IgD-negative memory B cell (primary cell): Measurements from ENCODE around the gene FCSK. TPM values are rescaled to one million over a fixed set of nuclear protein-coding genes. Genes with fewer than 3 reads are reported as not detected.
A peak's percentile ranks its signal among the peaks of the same experiment; 100 is the strongest.
"Not testable (repeated sequence)": the region's sequence is repeated elsewhere in the genome, so short reads cannot be mapped to it uniquely, and the experiment has no call there.

ENCODE experiments used
- H3K27ac Mint-ChIP-seq, 3 donors: one replicate each; pipeline ENCODE4 v1.8.0; 2020 to 2022; ENCODE audit warnings: mild to moderate bottlenecking in 3 of 3, mixed read lengths in 3 of 3, moderate library complexity in 1 of 3
- H3K27me3 Mint-ChIP-seq: one replicate; pipeline ENCODE4 v1.8.0; 2021; ENCODE audit warnings: mixed read lengths
- H3K36me3 Mint-ChIP-seq: one replicate; pipeline ENCODE4 v1.8.0; 2020; ENCODE audit warnings: mild to moderate bottlenecking, mixed read lengths
- H3K4me1 Mint-ChIP-seq, 3 donors: one replicate each; pipeline ENCODE4 v1.8.0; 2020 to 2022; ENCODE audit warnings: mixed read lengths in 3 of 3, mild to moderate bottlenecking in 1 of 3
- H3K4me3 Mint-ChIP-seq, 4 donors: one replicate each; pipeline ENCODE4 v1.8.0; 2020 to 2022; ENCODE audit warnings: mild to moderate bottlenecking in 4 of 4, mixed read lengths in 4 of 4, moderate library complexity in 3 of 4
- H3K9me3 Mint-ChIP-seq, 3 donors: one replicate each; pipeline ENCODE4 v1.8.0; 2020 to 2021; ENCODE audit warnings: mixed read lengths in 3 of 3, mild to moderate bottlenecking in 1 of 3
- polyA plus RNA-seq: library from polyadenylated mRNA; unstranded; fragments of 300-500 nt; fragmentation: Illumina TruSeq; gene quantifications from one replicate; pipeline ENCODE4 v1.2.3, GENCODE V29; 2021

The FCSK gene
- polyA plus RNA-seq, 1 donor from 2014 or later, result 4.6 TPM

GRCh38 chr16:70495425-70496182 lies 41.2 kb downstream of the FCSK start:
- Mint-ChIP-seq H3K4me1 (peaks cover 0 to 5% (median 0%) of the 10 kb centered on the region in 3 donors), H3K27me3 (no peaks in the 10 kb centered on the region), H3K4me3 (no peak overlapping the region), H3K27ac (no peak overlapping the region), H3K9me3 (no peaks in the 10 kb centered on the region), H3K36me3 (peaks cover 2% of the 10 kb centered on the region)

- no peaks in the 10 kb centered on the region for H3K27me3 Mint-ChIP-seq
Observed at GRCh38 chr16:70496513-70496912, 42.1 kb downstream of the FCSK start.

GRCh38 chr16:70508752-70509151 lies 54.4 kb downstream of the FCSK start:
- Mint-ChIP-seq H3K4me1 (peaks cover 6 to 10% (median 6%) of the 10 kb centered on the region in 3 donors), H3K36me3 (peaks cover 16% of the 10 kb centered on the region), H3K4me3 (peak overlapping the region in 1 of 4 donors; percentile 35), H3K27ac (peak overlapping the region in 2 of 3 donors; percentile 6 to 92), H3K9me3 (no peaks in the 10 kb centered on the region), H3K27me3 (no peaks in the 10 kb centered on the region)

More at GRCh38 chr16:70496513-70496912, 42.1 kb downstream of the FCSK start:
- Mint-ChIP-seq H3K9me3 (no peaks in the 10 kb centered on the region), H3K27ac (no peak overlapping the region), H3K36me3 (peaks cover 2% of the 10 kb centered on the region), H3K4me3 (no peak overlapping the region), H3K4me1 (peaks cover 0 to 5% (median 0%) of the 10 kb centered on the region in 3 donors)

GRCh38 chr16:70510216-70510615 lies 55.8 kb downstream of the FCSK start:
- H3K27me3 Mint-ChIP-seq, result no peaks in the 10 kb centered on the region
- no peak overlapping the region for H3K27ac Mint-ChIP-seq
- no peak overlapping the region for H3K4me3 Mint-ChIP-seq
- H3K4me1 Mint-ChIP-seq, result peaks cover 6 to 10% (median 6%) of the 10 kb centered on the region in 3 donors
- no peaks in the 10 kb centered on the region for H3K9me3 Mint-ChIP-seq
- peaks cover 17% of the 10 kb centered on the region for H3K36me3 Mint-ChIP-seq

DNA sequence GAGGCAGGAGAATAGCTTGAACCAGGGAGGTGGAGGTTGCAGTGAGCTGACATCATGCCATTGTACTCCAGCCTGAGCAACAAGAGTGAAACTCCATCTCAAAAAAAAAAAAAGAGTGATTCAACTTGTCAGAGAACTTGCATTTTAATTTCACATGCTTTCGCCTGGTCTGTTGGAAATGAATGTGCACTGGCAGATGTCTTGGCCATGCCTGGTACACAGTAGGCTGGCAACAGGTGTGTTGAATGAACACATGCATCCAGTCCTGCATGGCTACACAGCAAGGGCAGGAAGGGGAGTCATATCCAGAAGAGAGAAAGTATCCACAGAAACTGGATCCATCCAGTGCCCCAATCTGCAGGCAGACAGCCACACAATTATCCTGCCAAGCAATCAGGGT lies 57.4 kb downstream of the FCSK start:
- Mint-ChIP-seq H3K27ac (no peak overlapping the region), H3K27me3 (no peaks in the 10 kb centered on the region), H3K9me3 (no peaks in the 10 kb centered on the region), H3K4me1 (peaks cover 6 to 10% (median 6%) of the 10 kb centered on the region in 3 donors), H3K36me3 (peaks cover 16% of the 10 kb centered on the region), H3K4me3 (no peak overlapping the region)

GRCh38 chr16:70512456-70512855 lies 58.1 kb downstream of the FCSK start:
- no peaks in the 10 kb centered on the region for H3K9me3 Mint-ChIP-seq
- no peak overlapping the region for H3K4me3 Mint-ChIP-seq
- peaks cover 6 to 10% (median 6%) of the 10 kb centered on the region in 3 donors for H3K4me1 Mint-ChIP-seq
- peaks cover 14% of the 10 kb centered on the region for H3K36me3 Mint-ChIP-seq
- H3K27ac Mint-ChIP-seq, result no peak overlapping the region
- no peaks in the 10 kb centered on the region for H3K27me3 Mint-ChIP-seq

GRCh38 chr16:70520612-70521297 lies 66.4 kb downstream of the FCSK start:
- Mint-ChIP-seq H3K27ac (peak overlapping the region in 2 of 3 donors; percentile 65 to 77), H3K9me3 (peaks cover 0 to 2% (median 0%) of the 10 kb centered on the region in 3 donors), H3K4me1 (peaks cover 17 to 33% (median 20%) of the 10 kb centered on the region in 3 donors), H3K36me3 (peaks cover 1% of the 10 kb centered on the region), H3K4me3 (peak overlapping the region in 2 of 4 donors; percentile 51 to 77), H3K27me3 (no peaks in the 10 kb centered on the region)

GRCh38 chr16:70522216-70523075 lies 68.1 kb downstream of the FCSK start:
- peaks cover 0 to 2% (median 0%) of the 10 kb centered on the region in 3 donors for H3K9me3 Mint-ChIP-seq
- no peaks in the 10 kb centered on the region for H3K36me3 Mint-ChIP-seq
- H3K4me1 Mint-ChIP-seq, result peaks cover 29 to 44% (median 33%) of the 10 kb centered on the region in 3 donors
- H3K27me3 Mint-ChIP-seq, result no peaks in the 10 kb centered on the region
- H3K27ac Mint-ChIP-seq, result peak overlapping the region; percentile 97 to 100 (median 99)
- H3K4me3 Mint-ChIP-seq, result peak overlapping the region; percentile 95 to 100 (median 98)

DNA sequence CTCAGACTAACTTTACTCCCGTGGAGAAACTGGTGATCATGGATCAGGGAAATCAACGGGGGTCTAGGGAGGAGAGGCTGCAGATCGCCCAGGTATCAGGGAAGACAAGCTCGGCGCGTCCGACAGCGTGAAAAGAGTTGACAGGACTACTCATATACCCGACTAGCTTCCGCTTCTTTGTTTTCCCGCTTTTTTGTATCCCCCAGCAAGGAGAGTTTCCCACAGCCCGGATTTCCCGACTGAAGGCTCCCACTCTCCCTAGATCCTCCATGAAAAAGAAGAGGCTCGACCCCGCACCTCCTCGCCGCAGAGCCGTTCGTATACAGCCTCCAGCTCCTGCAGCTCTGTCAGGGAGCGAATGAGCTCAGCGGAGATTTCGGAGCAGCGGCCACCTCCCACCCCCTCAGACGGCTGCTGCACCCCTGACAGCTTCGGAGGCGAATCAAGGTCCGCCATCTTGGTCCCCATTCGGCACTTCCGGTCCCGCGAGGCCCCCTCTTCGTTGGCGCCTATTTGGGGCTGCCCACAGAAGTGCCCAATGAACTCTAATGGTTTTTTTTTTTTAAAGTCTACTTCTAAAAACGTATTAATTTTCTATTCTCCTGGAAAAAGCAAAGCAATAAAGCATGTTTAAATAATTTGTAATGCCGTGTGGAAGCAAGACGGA lies 68.8 kb downstream of the FCSK start, which contains the start of gene COG4:
Gene COG4 (minus strand): TSS at position 479 of the 667 bp plus-strand sequence. CDS start 11 bp downstream, at position 468.
- Mint-ChIP-seq H3K36me3 (no peaks in the 10 kb centered on the region), H3K27me3 (no peaks in the 10 kb centered on the region), H3K9me3 (peaks cover 0 to 2% (median 0%) of the 10 kb centered on the region in 3 donors), H3K27ac (peak within 1 kb of the TSS; percentile 97 to 100 (median 99)), H3K4me1 (peaks cover 31 to 46% (median 35%) of the 10 kb centered on the region in 3 donors), H3K4me3 (peak within 1 kb of the TSS; percentile 95 to 100 (median 98))

DNA sequence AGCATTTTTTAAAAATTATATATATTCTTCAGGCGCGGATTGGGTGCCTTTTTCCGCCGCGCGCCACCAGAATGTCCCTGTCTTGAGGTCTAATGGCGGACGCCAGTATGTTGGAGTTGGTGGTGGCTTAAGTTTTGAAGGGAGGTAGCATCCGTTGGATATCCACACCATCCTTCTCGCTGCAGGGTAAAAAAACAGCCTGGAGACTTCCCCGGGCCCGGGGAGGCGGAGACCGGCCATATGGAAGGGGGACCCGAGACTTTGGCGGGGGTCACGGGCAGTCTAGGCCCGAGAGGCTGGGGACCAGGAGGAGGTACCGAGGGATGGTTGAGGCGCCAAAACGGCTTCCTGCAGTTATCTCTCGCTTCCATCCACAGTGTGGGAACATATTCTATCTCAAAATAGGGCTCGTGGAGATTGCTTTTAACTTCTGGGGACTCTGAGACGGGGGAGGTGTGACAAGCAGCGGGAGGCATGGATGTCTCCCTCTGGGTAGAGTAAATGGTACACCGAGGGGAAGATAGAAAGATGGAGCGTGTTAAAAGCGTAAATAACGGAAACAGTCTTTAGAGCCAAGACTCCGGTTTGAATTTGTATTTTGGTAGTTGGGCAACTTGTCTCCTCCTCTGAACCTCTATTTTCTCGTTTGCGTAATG lies 69.5 kb downstream of the FCSK start, which contains the start of gene SF3B3:
Gene SF3B3 (plus strand): TSS at position 74 of the 656 bp plus-strand sequence. CDS start 2,841 bp downstream, outside the sequence.
- Mint-ChIP-seq H3K4me1 (peaks cover 32 to 46% (median 36%) of the 10 kb centered on the region in 3 donors), H3K27me3 (no peaks in the 10 kb centered on the region), H3K4me3 (peak within 1 kb of the TSS; percentile 95 to 100 (median 98)), H3K27ac (peak within 1 kb of the TSS; percentile 97 to 100 (median 99)), H3K9me3 (peaks cover 0 to 2% (median 0%) of the 10 kb centered on the region in 3 donors), H3K36me3 (no peaks in the 10 kb centered on the region)

DNA sequence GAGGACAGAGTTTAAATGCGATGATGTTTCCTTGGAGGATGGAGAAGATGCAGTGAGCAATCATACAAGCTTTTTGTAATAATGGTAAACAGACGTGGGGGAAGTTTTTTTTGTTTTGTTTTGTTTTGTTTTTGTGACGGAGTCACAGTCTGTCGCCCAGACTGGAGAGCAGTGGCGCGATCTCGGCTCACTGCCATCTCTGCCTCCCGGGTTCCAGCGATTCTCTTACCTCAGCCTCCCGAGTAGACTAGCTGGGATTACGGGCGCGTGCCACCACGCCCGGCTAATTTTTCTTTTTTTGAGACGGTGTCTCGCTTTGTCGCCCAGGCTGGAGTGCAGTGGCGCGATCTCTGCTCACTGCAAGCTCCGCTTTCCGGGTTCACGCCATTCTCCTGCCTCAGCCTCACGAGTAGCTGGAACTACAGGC lies 70.0 kb downstream of the FCSK start:
- H3K9me3 Mint-ChIP-seq, H3K27me3 Mint-ChIP-seq, H3K36me3 Mint-ChIP-seq: not testable (repeated sequence)
- H3K4me1 Mint-ChIP-seq, result peaks cover 37 to 50% (median 39%) of the 10 kb centered on the region in 3 donors
- peak overlapping the region; percentile 95 to 100 (median 98) for H3K4me3 Mint-ChIP-seq
- peak overlapping the region; percentile 97 to 100 (median 99) for H3K27ac Mint-ChIP-seq

DNA sequence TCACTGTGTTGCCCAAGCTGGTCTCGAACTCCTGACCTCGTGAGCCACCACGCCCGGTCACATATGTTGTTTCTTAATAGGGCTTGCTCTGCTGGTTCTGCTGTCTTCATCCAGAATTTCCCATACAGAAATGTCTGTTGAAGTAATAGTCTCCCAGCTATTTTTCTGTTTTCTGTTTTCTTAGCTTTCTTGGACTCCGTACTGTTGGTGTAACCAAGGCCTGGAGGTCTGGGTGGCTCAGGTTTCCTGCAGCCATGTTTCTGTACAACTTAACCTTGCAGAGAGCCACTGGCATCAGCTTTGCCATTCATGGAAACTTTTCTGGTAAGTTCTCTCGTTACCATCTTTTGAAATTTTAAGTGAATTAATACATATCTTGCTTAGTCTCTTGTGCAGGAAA lies 72.0 kb downstream of the FCSK start:
- H3K27me3 Mint-ChIP-seq, result no peaks in the 10 kb centered on the region
- H3K4me3 Mint-ChIP-seq, result peak overlapping the region; percentile 16 to 95 (median 78)
- peaks cover 0 to 2% (median 0%) of the 10 kb centered on the region in 3 donors for H3K9me3 Mint-ChIP-seq
- peak overlapping the region in 2 of 3 donors; percentile 21 to 97 for H3K27ac Mint-ChIP-seq
- peaks cover 3% of the 10 kb centered on the region for H3K36me3 Mint-ChIP-seq
- peaks cover 38 to 57% (median 41%) of the 10 kb centered on the region in 3 donors for H3K4me1 Mint-ChIP-seq

- H3K27ac Mint-ChIP-seq, result peak overlapping the region in 2 of 3 donors; percentile 21 to 97
- peaks cover 33 to 54% (median 39%) of the 10 kb centered on the region in 3 donors for H3K4me1 Mint-ChIP-seq
- H3K36me3 Mint-ChIP-seq, result peaks cover 3% of the 10 kb centered on the region
- H3K4me3 Mint-ChIP-seq, result peak overlapping the region in 2 of 4 donors; percentile 93 to 95
- H3K27me3 Mint-ChIP-seq, result no peaks in the 10 kb centered on the region
- peaks cover 0 to 2% (median 0%) of the 10 kb centered on the region in 3 donors for H3K9me3 Mint-ChIP-seq
Observed at GRCh38 chr16:70527315-70527996, 73.1 kb downstream of the FCSK start.
